Cardiac septum (tissue), 1 donor: ENCODE results near the gene CNTNAP2. TPM values are rescaled to one million over a fixed set of nuclear protein-coding genes. Genes with fewer than 3 reads are reported as not detected.

Source experiments
- DNase-seq: peaks from one replicate; pipeline ENCODE4 v3.0.0-alpha.2; 2020; ENCODE audit warnings: low spot score
- intact Hi-C: fragments of 100-400 bp; cut with DNase I; formaldehyde crosslinking; loops from one replicate; pipeline ENCODE4 v1.14.0; 2022
- total RNA-seq: library from RNA; stranded (reverse); fragmentation: NEBNext Ultra II Directional; extraction: Animal tissue kit (Norgen Biotek cat#: 25700); gene quantifications from one replicate; pipeline ENCODE4 v1.2.1, GENCODE V29; 2021
- donor health status: DM: no; HTN: no; CAD: no.

The CNTNAP2 gene
- total RNA-seq, 1 donor from 2014 or later = 0.22 TPM

GRCh38 chr7:146654048-146654447 lies 537.4 kb downstream of the CNTNAP2 start:
- no peak for DNase-seq
- intact Hi-C loops = no loop called here

GRCh38 chr7:146655928-146656797 lies 539.6 kb downstream of the CNTNAP2 start:
- intact Hi-C loops = no loop called here
- DNase-seq = no peak

GRCh38 chr7:146656988-146657387 lies 540.4 kb downstream of the CNTNAP2 start:
- DNase-seq = no peak
- intact Hi-C loops = no loop called here

GRCh38 chr7:146658604-146659003 lies 542.0 kb downstream of the CNTNAP2 start:
- intact Hi-C loops = no loop called here

GRCh38 chr7:146659732-146660131 lies 543.1 kb downstream of the CNTNAP2 start:
- intact Hi-C loops = no loop called here
- DNase-seq = no peak

More at GRCh38 chr7:146658604-146659003, 542.0 kb downstream of the CNTNAP2 start:
- no peak for DNase-seq

- intact Hi-C loops = no loop called here
- DNase-seq = no peak
Observed at GRCh38 chr7:146660839-146661238, 544.2 kb downstream of the CNTNAP2 start.

- intact Hi-C loops = no loop called here
- no peak for DNase-seq
Observed at GRCh38 chr7:146661435-146661834, 544.8 kb downstream of the CNTNAP2 start.

- no peak for DNase-seq
- intact Hi-C loops = no loop called here
Observed at GRCh38 chr7:146661929-146662328, 545.3 kb downstream of the CNTNAP2 start.

GRCh38 chr7:146665023-146665422 lies 548.4 kb downstream of the CNTNAP2 start:
- intact Hi-C loops = no loop called here
- no peak for DNase-seq

GRCh38 chr7:146670532-146670931 lies 553.9 kb downstream of the CNTNAP2 start:
- DNase-seq = no peak
- intact Hi-C loops = no loop called here

- intact Hi-C loops = no loop called here
- no peak for DNase-seq
Observed at GRCh38 chr7:146681487-146681886, 564.9 kb downstream of the CNTNAP2 start.

GRCh38 chr7:146683439-146683838 lies 566.8 kb downstream of the CNTNAP2 start:
- DNase-seq = no peak
- intact Hi-C loops = no loop called here

GRCh38 chr7:146690987-146691386 lies 574.4 kb downstream of the CNTNAP2 start:
- no peak for DNase-seq

GRCh38 chr7:146698995-146699610 lies 582.5 kb downstream of the CNTNAP2 start:
- intact Hi-C loops = no loop called here
- no peak for DNase-seq

More at GRCh38 chr7:146690987-146691386, 574.4 kb downstream of the CNTNAP2 start:
- intact Hi-C loops = no loop called here

- intact Hi-C loops = no loop called here
- DNase-seq = no peak
Observed at GRCh38 chr7:146700015-146700560, 583.5 kb downstream of the CNTNAP2 start.

- no peak for DNase-seq
- intact Hi-C loops = no loop called here
Observed at GRCh38 chr7:146701166-146701565, 584.6 kb downstream of the CNTNAP2 start.

GRCh38 chr7:146702898-146703297 lies 586.3 kb downstream of the CNTNAP2 start:
- intact Hi-C loops = no loop called here
- DNase-seq = no peak

- intact Hi-C loops = no loop called here
- no peak for DNase-seq
Observed at GRCh38 chr7:146709451-146710027, 592.9 kb downstream of the CNTNAP2 start.

- intact Hi-C loops = no loop called here
- no peak for DNase-seq
Observed at GRCh38 chr7:146713205-146713604, 596.6 kb downstream of the CNTNAP2 start.

GRCh38 chr7:146713934-146714333 lies 597.3 kb downstream of the CNTNAP2 start:
- DNase-seq = no peak
- intact Hi-C loops = no loop called here
